K562 (cell line): ENCODE data around the gene SLC22A23. TPM values are rescaled to one million over a fixed set of nuclear protein-coding genes. Genes with fewer than 3 reads are reported as not detected.

Experiments used
- polyA plus RNA-seq, 8 experiments: library from polyadenylated mRNA; depleted of rRNA in 4 of 8; stranded (reverse) in 5 of 8; unstranded in 3 of 8; fragments of >200 nt; fragmentation: Nextera tagmentation in 2 of 8; fragmentation: Illumina TruSeq in 1 of 8; extraction: Ambion mirVana in 2 of 8; extraction: Trizol in 1 of 8; gene quantifications; 2 replicates each; pipeline versions ENCODE4 v1.2.1 to v1.2.3, GENCODE V29; 2011 to 2014; ENCODE audit warnings: inconsistent platforms in 1 of 8, missing spikeins in 1 of 8
- total RNA-seq, 7 experiments: library from RNA; depleted of rRNA in 6 of 7; stranded (reverse); fragments of >200 nt in 6 of 7; fragmentation: Illumina TruSeq in 2 of 7; extraction: Trizol in 2 of 7; gene quantifications; 2 replicates each; pipeline versions ENCODE4 v1.2.1 to v1.2.3, GENCODE V29; 2011 to 2021; ENCODE audit warnings: low replicate concordance in 1 of 7
- TF ChIP-seq, protein P1 (sequence below), 2 experiments: fragments of 450-650 bp; formaldehyde crosslinking in 1 of 2; IDR thresholded peaks; 2 replicates each; pipeline versions ENCODE4 v1.4.0 to v1.6.1; 2014 to 2020; ENCODE audit warnings: mild to moderate bottlenecking in 2 of 2, borderline replicate concordance in 1 of 2, low read depth in 1 of 2

The SLC22A23 gene
- total and polyA plus RNA-seq, 9 of the 15 experiments (the other 6 are each of a cell fraction or from before 2014, with no cell fraction given): 0.30 to 8.7 (median 2.5) TPM

DNA sequence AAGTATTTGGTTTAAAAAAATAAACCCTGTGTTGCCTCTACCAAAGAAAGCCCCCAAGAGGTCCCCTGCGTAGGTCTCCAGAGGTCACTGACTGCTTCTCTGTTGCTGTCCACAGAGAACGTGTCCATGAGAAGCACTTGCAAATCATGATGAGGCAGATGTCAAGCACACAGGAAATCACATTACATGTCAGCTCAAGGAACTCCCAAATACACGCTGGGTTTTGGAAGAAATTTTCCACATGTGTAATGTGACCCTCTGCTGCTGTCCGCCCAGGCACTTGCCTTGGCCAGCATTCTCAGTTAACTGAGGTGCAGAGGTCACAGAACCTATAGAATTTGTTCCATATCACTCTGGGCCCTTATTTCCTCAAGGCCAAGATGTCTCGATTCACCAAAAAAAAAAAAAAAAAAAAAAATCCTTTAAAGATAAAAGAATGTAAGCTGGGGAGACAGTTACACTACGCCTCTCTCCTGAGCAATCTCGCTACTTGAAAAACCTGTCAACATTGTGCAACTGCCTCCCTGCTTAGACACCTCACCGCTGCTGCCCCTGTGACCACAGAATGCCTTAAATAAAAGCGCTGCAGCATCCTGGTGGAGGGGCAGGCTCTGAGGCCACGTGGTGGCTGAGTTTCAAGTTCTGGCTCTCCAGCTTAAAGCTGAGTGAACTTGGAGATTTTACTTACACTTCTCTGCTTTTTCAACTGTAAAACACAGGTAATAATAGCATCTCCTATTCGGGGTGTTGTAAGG lies 42.3 kb downstream of the SLC22A23 start (continued):
- TF ChIP-seq, protein P1, sequence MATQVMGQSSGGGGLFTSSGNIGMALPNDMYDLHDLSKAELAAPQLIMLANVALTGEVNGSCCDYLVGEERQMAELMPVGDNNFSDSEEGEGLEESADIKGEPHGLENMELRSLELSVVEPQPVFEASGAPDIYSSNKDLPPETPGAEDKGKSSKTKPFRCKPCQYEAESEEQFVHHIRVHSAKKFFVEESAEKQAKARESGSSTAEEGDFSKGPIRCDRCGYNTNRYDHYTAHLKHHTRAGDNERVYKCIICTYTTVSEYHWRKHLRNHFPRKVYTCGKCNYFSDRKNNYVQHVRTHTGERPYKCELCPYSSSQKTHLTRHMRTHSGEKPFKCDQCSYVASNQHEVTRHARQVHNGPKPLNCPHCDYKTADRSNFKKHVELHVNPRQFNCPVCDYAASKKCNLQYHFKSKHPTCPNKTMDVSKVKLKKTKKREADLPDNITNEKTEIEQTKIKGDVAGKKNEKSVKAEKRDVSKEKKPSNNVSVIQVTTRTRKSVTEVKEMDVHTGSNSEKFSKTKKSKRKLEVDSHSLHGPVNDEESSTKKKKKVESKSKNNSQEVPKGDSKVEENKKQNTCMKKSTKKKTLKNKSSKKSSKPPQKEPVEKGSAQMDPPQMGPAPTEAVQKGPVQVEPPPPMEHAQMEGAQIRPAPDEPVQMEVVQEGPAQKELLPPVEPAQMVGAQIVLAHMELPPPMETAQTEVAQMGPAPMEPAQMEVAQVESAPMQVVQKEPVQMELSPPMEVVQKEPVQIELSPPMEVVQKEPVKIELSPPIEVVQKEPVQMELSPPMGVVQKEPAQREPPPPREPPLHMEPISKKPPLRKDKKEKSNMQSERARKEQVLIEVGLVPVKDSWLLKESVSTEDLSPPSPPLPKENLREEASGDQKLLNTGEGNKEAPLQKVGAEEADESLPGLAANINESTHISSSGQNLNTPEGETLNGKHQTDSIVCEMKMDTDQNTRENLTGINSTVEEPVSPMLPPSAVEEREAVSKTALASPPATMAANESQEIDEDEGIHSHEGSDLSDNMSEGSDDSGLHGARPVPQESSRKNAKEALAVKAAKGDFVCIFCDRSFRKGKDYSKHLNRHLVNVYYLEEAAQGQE (IDR thresholded peaks at IDR 0.05; ENCODE audit: borderline replicate concordance): 0 out of 2 replicates have a peak, but pooled peaks have one; percentile 2
- TF ChIP-seq, protein P1 (CRISPR knock-in tag; IDR thresholded peaks at IDR 0.05; ENCODE audit: low read depth): no peak
